SK-N-SH (cell line): Measurements from ENCODE around the gene SYNGR2. TPM values are rescaled to one million over a fixed set of nuclear protein-coding genes. Genes with fewer than 3 reads are reported as not detected.

ENCODE experiments used
- CTCF ChIA-PET: fragments of 300-600, 350-600 bp; formaldehyde crosslinking; extraction: SDS; loops from one replicate; lab custom pipeline; 2021; lab: Yijun Ruan, JAX
- POLR2A ChIA-PET: fragments of 350-600 bp; sonication (Branson Sonifier 250); formaldehyde crosslinking; extraction: SDS; loops from one replicate; lab custom pipeline; 2020; ENCODE audit warnings: antibody characterized with exemption, inconsistent platforms; lab: Yijun Ruan, JAX
- DNase-seq: peaks from one replicate; pipeline ENCODE4 v3.0.0; 2012
- H2AFZ ChIP-seq: fragments of 200-600 bp; sonication (generic); 2 replicates; pipeline ENCODE4 v1.8.1; 2016; ENCODE audit warnings: antibody characterized with exemption, mild to moderate bottlenecking, low read depth
- H3F3A ChIP-seq: fragments of 200-600 bp; sonication (generic); replicated peaks from 2 replicates; pipeline ENCODE3; 2016; ENCODE audit warnings: antibody characterized with exemption, mild to moderate bottlenecking; ENCODE audit not compliant: insufficient read depth
- H3K27ac ChIP-seq, 2 experiments: fragments of 200-500 bp in 1 of 2; fragments of 200-600 bp in 1 of 2; sonication (Bioruptor generic) in 1 of 2; sonication (generic), shearing (Covaris generic) in 1 of 2; 2 replicates each; pipeline versions ENCODE4 v1.5.1 to v1.6.1; 2014 to 2016; ENCODE audit warnings: low read depth in 2 of 2, inconsistent platforms in 1 of 2, low read length in 1 of 2, mild to moderate bottlenecking in 1 of 2, mixed read lengths in 1 of 2
- H3K27me3 ChIP-seq: fragments of 200-600 bp; sonication (generic), shearing (Covaris generic); 2 replicates; pipeline ENCODE4 v1.6.1; 2016; ENCODE audit warnings: mixed run types; ENCODE audit not compliant: insufficient read depth
- H3K36me3 ChIP-seq, 2 experiments: fragments of 200-500 bp in 1 of 2; fragments of 200-600 bp in 1 of 2; sonication (Bioruptor generic) in 1 of 2; sonication (generic) in 1 of 2; replicated peaks in 1 of 2; 2 replicates each; pipeline versions ENCODE3 to v1.5.1; 2014 to 2016; ENCODE audit warnings: low read length in 1 of 2, mild to moderate bottlenecking in 1 of 2; ENCODE audit not compliant: insufficient read depth in 2 of 2, control insufficient read depth in 1 of 2
- H3K4me1 ChIP-seq, 2 experiments: fragments of 200-500 bp in 1 of 2; fragments of 200-600 bp in 1 of 2; sonication (Bioruptor generic) in 1 of 2; sonication (generic), shearing (Covaris generic) in 1 of 2; 2 replicates each; pipeline versions ENCODE4 v1.5.1 to v1.6.1; 2014 to 2016; ENCODE audit warnings: low read depth in 1 of 2, low read length in 1 of 2, mixed run types in 1 of 2; ENCODE audit not compliant: insufficient read depth in 2 of 2, control insufficient read depth in 1 of 2
- H3K4me2 ChIP-seq: fragments of 200-600 bp; sonication (generic), shearing (Covaris generic); 2 replicates; pipeline ENCODE4 v1.6.1; 2017; ENCODE audit warnings: mixed run types
- H3K4me3 ChIP-seq, 2 experiments: fragments of 200-500 bp in 1 of 2; fragments of 200-600 bp in 1 of 2; sonication (Bioruptor generic) in 1 of 2; sonication (generic), shearing (Covaris generic) in 1 of 2; 2 replicates each; pipeline versions ENCODE4 v1.5.1 to v1.8.1; 2014 to 2016; ENCODE audit warnings: low read depth in 2 of 2, inconsistent platforms in 1 of 2, low read length in 1 of 2, mild to moderate bottlenecking in 1 of 2, mixed read lengths in 1 of 2, moderate library complexity in 1 of 2
- H3K79me2 ChIP-seq: fragments of 200-600 bp; sonication (generic); 2 replicates; pipeline ENCODE4 v1.8.1; 2017; ENCODE audit warnings: mild to moderate bottlenecking; ENCODE audit not compliant: insufficient read depth
- H3K9ac ChIP-seq: fragments of 200-600 bp; sonication (generic); 2 replicates; pipeline ENCODE4 v1.6.1; 2017; ENCODE audit warnings: mixed run types
- H3K9me2 ChIP-seq: fragments of 200-600 bp; sonication (generic); 2 replicates; pipeline ENCODE4 v1.6.1; 2017; ENCODE audit warnings: mixed run types
- H3K9me3 ChIP-seq: fragments of 200-600 bp; sonication (generic); 2 replicates; pipeline ENCODE4 v1.6.1; 2017; ENCODE audit warnings: mixed run types, mild to moderate bottlenecking, moderate library complexity
- H4K20me1 ChIP-seq: fragments of 200-600 bp; sonication (generic); 2 replicates; pipeline ENCODE4 v1.6.1; 2017; ENCODE audit warnings: mild to moderate bottlenecking, mixed run types; ENCODE audit not compliant: insufficient read depth
- CHD2 ChIP-seq: fragments of 150-350 bp; IDR thresholded peaks from 2 replicates; pipeline ENCODE4 v1.6.1; 2018; ENCODE audit warnings: low read length; ENCODE audit not compliant: partially characterized antibody
- CTCF ChIP-seq: fragments of 200-600 bp; sonication (generic); IDR thresholded peaks from 2 replicates; pipeline ENCODE4 v1.6.1; 2017; ENCODE audit warnings: antibody characterized with exemption, mild to moderate bottlenecking, moderate library complexity
- ELF1 ChIP-seq: IDR thresholded peaks from 2 replicates; pipeline ENCODE4 v1.4.0; 2012
- EP300 ChIP-seq, 2 experiments: IDR thresholded peaks; 2 replicates each; pipeline versions ENCODE4 v1.4.0 to v1.6.1; 2012; ENCODE audit warnings: borderline replicate concordance in 1 of 2, low read depth in 1 of 2, low read length in 1 of 2
- EZH2phosphoT487 ChIP-seq: fragments of 200-600 bp; sonication (generic); IDR thresholded peaks from 2 replicates; pipeline ENCODE4 v1.6.1; 2017; ENCODE audit warnings: low read depth, mixed run types, mild to moderate bottlenecking, antibody characterized with exemption, moderate library complexity, borderline replicate concordance
- FOSL2 ChIP-seq: IDR thresholded peaks from 2 replicates; pipeline ENCODE4 v1.4.0; 2012; ENCODE audit warnings: low read depth, mild to moderate bottlenecking, moderate library complexity, borderline replicate concordance
- FOXJ3 ChIP-seq: sonication (generic); formaldehyde crosslinking; IDR thresholded peaks from 2 replicates; pipeline ENCODE4 v1.5.1; 2020; ENCODE audit warnings: mild to moderate bottlenecking, missing genetic modification reagents
- FOXM1 ChIP-seq: IDR thresholded peaks from 2 replicates; pipeline ENCODE4 v1.4.0; 2012; ENCODE audit warnings: low read depth, mild to moderate bottlenecking
- GABPA ChIP-seq: IDR thresholded peaks from 2 replicates; pipeline ENCODE4 v1.4.0; 2012; ENCODE audit warnings: low read depth, mild to moderate bottlenecking
- JUND ChIP-seq: IDR thresholded peaks from 2 replicates; pipeline ENCODE4 v1.4.0; 2012
- MXI1 ChIP-seq: IDR thresholded peaks from 2 replicates; pipeline ENCODE4 v1.6.1; 2012; ENCODE audit warnings: mild to moderate bottlenecking, low read depth, low read length, improper control_type of control experiment
- NRF1 ChIP-seq: IDR thresholded peaks from 2 replicates; pipeline ENCODE4 v1.6.1; 2012; ENCODE audit warnings: low read depth, mild to moderate bottlenecking, low read length
- POLR2AphosphoS5 ChIP-seq: IDR thresholded peaks from 2 replicates; pipeline ENCODE4 v1.6.1; 2012; ENCODE audit warnings: low read depth, low read length
- RAD21 ChIP-seq: IDR thresholded peaks from 2 replicates; pipeline ENCODE4 v1.6.1; 2012; ENCODE audit warnings: mild to moderate bottlenecking, low read length
- RCOR1 ChIP-seq: fragments of 150-350 bp; IDR thresholded peaks from 2 replicates; pipeline ENCODE4 v1.6.1; 2017; ENCODE audit warnings: antibody characterized with exemption, low read length
- RFX5 ChIP-seq: IDR thresholded peaks from 2 replicates; pipeline ENCODE4 v1.6.1; 2012; ENCODE audit warnings: mild to moderate bottlenecking, improper control_type of control experiment, low read length
- SIN3A ChIP-seq: IDR thresholded peaks from 2 replicates; pipeline ENCODE4 v1.6.1; 2012; ENCODE audit warnings: low read depth, mild to moderate bottlenecking, low read length, moderate library complexity, borderline replicate concordance
- SMC3 ChIP-seq: IDR thresholded peaks from 2 replicates; pipeline ENCODE4 v1.6.1; 2012; ENCODE audit warnings: low read depth, low read length, improper control_type of control experiment
- TAF1 ChIP-seq: IDR thresholded peaks from 2 replicates; pipeline ENCODE4 v1.6.1; 2012; ENCODE audit warnings: low read depth, mild to moderate bottlenecking, low read length, moderate library complexity, borderline replicate concordance
- TCF12 ChIP-seq: IDR thresholded peaks from 2 replicates; pipeline ENCODE4 v1.4.0; 2012
- TEAD4 ChIP-seq: IDR thresholded peaks from 2 replicates; pipeline ENCODE4 v1.4.0; 2012; ENCODE audit warnings: mild to moderate bottlenecking, borderline replicate concordance; ENCODE audit not compliant: insufficient read depth
- USF2 ChIP-seq: fragments of 150-350 bp; IDR thresholded peaks from 2 replicates; pipeline ENCODE4 v1.6.1; 2017; ENCODE audit warnings: antibody characterized with exemption, low read length, low read depth, borderline replicate concordance
- YY1 ChIP-seq: IDR thresholded peaks from 2 replicates; pipeline ENCODE4 v1.4.0; 2012; ENCODE audit warnings: low read depth, mild to moderate bottlenecking
- WGBS: methylation state at CpG from one replicate; pipeline ENCODE4 v1.1.6; 2017; ENCODE audit warnings: low lambda C conversion rate; 5-methylcytosine and 5-hydroxymethylcytosine counted together
- polyA plus RNA-seq, 3 experiments: library from polyadenylated mRNA; depleted of rRNA; stranded (reverse); fragments of >200 nt; gene quantifications; 2 replicates each; pipeline ENCODE4 v1.2.3, GENCODE V29; 2012

Gene SYNGR2
- polyA plus RNA-seq, 1 of the 3 experiments (the other 2 are of a cell fraction): 181 TPM

DNA sequence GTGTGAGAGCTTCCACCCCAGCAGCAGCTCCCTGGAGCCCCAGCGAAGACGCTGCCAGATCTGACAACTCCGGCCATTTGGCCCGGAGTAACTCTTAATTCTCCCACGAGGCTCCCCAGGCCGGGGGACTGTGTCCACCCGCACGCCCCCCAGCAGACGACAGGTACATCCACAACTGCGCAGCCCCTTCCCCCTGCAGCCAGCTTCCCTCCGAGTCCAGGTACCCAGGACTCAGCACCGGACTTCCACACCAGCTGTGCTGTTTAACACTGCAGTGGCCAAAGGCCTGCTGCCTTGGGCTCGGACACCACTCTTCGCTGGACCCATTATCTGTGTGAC lies 7.2 kb downstream of the SYNGR2 start:
- Histone ChIP-seq H2AFZ (no peak overlapping the region), H3K9me2 (no peaks in the 10 kb centered on the region), H3K27me3 (no peaks in the 10 kb centered on the region), H3K4me2 (no peak overlapping the region), H3K79me2 (no peaks in the 10 kb centered on the region), H3K9ac (no peak overlapping the region), H3F3A (peaks cover 6% of the 10 kb centered on the region), H3K27ac (no peak overlapping the region), H4K20me1 (peaks cover 3% of the 10 kb centered on the region; the same call in 1 of the 2 replicates), H3K4me1 (peaks cover 5 to 8% of the 10 kb centered on the region in 2 experiments; a peak in 2 of 4 replicates), H3K9me3 (no peaks in the 10 kb centered on the region), H3K4me3 (no peak overlapping the region), H3K36me3 (peaks cover 0 to 23% of the 10 kb centered on the region in 2 experiments)
- TF ChIP-seq TEAD4 (no peak), FOSL2 (no peak), RFX5 (no peak), RAD21 (no peak), TCF12 (no peak), EZH2phosphoT487 (no peak), FOXM1 (no peak), TAF1 (no peak), SIN3A (no peak), SMC3 (no peak), NRF1 (no peak), GABPA (no peak), ELF1 (no peak)
- ChIA-PET POLR2A (interaction anchor here (1.2 to 1.4 kb wide), 3 partner anchors 9 to 59 kb away, joined by 3 to 5 read pairs (median 4); no protein-coding TSS in a partner anchor), CTCF (interaction anchor here (0.9 to 8.3 kb wide), 22 partner anchors 10 to 748 kb away, joined by 3 to 131 read pairs (median 10); partner anchors contain the start of genes AFMID and TK1)
- DNase-seq: no peak
- WGBS: 93% methylated on average over 14 of the region's 14 CpGs

DNA sequence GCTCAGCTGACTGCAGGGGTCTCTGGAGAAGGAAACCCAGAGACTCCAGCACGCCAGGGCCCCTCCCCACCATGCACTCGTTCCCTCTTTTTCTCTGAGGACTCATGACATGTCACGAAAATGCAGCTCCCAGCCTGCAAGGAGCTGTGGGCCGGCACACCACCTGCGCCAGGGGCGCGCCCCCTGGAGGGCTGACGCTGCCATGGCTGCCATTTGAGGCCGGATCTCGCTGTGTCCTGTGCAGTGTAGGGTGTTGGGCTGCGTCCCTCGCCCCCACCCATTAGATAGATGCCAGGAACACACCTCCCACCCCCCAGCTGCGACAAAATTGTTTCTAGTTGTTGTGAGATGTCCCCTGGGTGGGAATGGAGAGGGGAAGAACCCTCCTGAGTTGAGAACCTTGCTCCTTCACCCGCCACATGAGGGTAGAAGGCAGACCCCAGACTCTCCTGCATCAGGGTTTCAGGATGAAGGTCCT lies 8.2 kb downstream of the SYNGR2 start:
- peak; percentile 90 for DNase-seq
- peaks cover 5 to 8% of the 10 kb centered on the region in 2 experiments; a peak in 2 of 4 replicates for H3K4me1 ChIP-seq
- TF ChIP-seq RCOR1: no peak
- TF ChIP-seq FOXJ3 (CRISPR knock-in tag): no peak
- TF ChIP-seq USF2: no peak
- no peak for TF ChIP-seq FOSL2
- TF ChIP-seq YY1: no peak
- no peak for TF ChIP-seq CHD2
- peak; percentile 93 for TF ChIP-seq CTCF
- TF ChIP-seq SIN3A: no peak
- no peak for TF ChIP-seq TAF1
- TF ChIP-seq JUND: no peak
- no peak for TF ChIP-seq POLR2AphosphoS5
- no peak for TF ChIP-seq EZH2phosphoT487
- no peak for TF ChIP-seq TCF12
- no peak for TF ChIP-seq FOXM1
- TF ChIP-seq GABPA: no peak
- peak; percentile 89 for TF ChIP-seq SMC3
- TF ChIP-seq EP300 (IDR thresholded peaks at IDR 0.05; ENCODE audit: borderline replicate concordance in 1 of 2, low read depth in 1 of 2, low read length in 1 of 2): no peak
- peak; percentile 41; the same call in 1 of the 2 replicates for TF ChIP-seq MXI1

More for the DNA sequence above, 8.2 kb downstream of the SYNGR2 start:
- H3K4me2 ChIP-seq: no peak overlapping the region
- no peaks in the 10 kb centered on the region for H4K20me1 ChIP-seq
- POLR2A ChIA-PET: interaction anchor here (0.5 to 1.3 kb wide), 4 partner anchors 13 to 85 kb away, joined by 3 to 5 read pairs (median 4); no protein-coding TSS in a partner anchor
- no peak overlapping the region for H2AFZ ChIP-seq
- peaks cover 6% of the 10 kb centered on the region for H3F3A ChIP-seq
- 58% methylated on average over 14 of the region's 14 CpGs for WGBS
- H3K27me3 ChIP-seq: no peaks in the 10 kb centered on the region
- no peak overlapping the region for H3K9ac ChIP-seq
- peak overlapping the region in 1 of 2 experiments; percentile 25; a peak in 1 of 4 replicates for H3K4me3 ChIP-seq
- H3K36me3 ChIP-seq: peaks cover 0 to 16% of the 10 kb centered on the region in 2 experiments
- H3K79me2 ChIP-seq: no peaks in the 10 kb centered on the region; the same call in 1 of the 2 replicates
- CTCF ChIA-PET: interaction anchor here (0.6 to 8.3 kb wide), 47 partner anchors 9 to 749 kb away, joined by 3 to 131 read pairs (median 5); partner anchors contain the start of genes AFMID, C17orf99, TK1 and TMC6
- no peak overlapping the region for H3K27ac ChIP-seq
- no peaks in the 10 kb centered on the region for H3K9me3 ChIP-seq
- no peaks in the 10 kb centered on the region for H3K9me2 ChIP-seq
